ENCODE results near the gene THRSP. TPM values are rescaled to one million over a fixed set of nuclear protein-coding genes. Genes with fewer than 3 reads are reported as not detected.

THRSP gene
- total and polyA plus RNA-seq, 2 of the 4 experiments (the other 2 are of a cell fraction): not detected

DNA sequence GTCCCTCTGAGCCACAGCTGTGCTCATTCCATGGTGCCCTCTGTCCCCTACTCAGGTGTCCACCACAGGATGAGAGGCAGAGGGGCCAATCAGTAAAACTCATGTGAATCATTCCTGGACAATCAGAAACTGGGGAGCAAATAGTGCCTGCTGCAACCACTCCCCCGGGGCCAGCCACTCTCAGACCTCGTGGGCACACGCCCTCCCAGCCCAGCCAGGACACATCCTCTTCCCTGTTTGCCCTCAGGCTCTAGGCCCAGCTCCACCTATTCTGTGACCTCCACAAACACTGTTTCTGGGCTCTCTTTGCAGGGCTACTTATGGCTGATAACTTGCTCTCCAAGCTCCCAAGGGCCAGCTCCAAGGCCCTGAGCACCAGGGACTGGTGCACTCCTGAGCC lies 26.6 kb upstream of the THRSP start:
- ChIA-PET CTCF (no interaction called here), POLR2A (ENCODE audit: unreplicated experiment) (no interaction called here)
- Histone ChIP-seq H3K9me1 (ENCODE audit: insufficient read depth, low read length) (peaks cover 14% of the 10 kb centered on the region; the same call in 1 of the 2 replicates), H2AK5ac (ENCODE audit: low read depth, low read length) (0 out of 2 replicates have a peak overlapping the region, but pooled peaks have one; percentile 23), H2AFZ (replicated peaks; ENCODE audit: low read length, poor library complexity) (no peak overlapping the region), H3K56ac (ENCODE audit: extremely low read depth, insufficient read depth, low read length) (no peak overlapping the region), H3K27me3 (ENCODE audit: control insufficient read depth, insufficient read depth, low read length) (no peaks in the 10 kb centered on the region), H3K9me3 (ENCODE audit: control insufficient read depth, insufficient read depth, low read length) (no peaks in the 10 kb centered on the region), H3K4ac (ENCODE audit: low read depth, low read length) (no peak overlapping the region), H4K91ac (ENCODE audit: insufficient read depth, low read depth, low read length) (0 out of 2 replicates have a peak overlapping the region, but pooled peaks have one; percentile 4), H3K79me1 (ENCODE audit: low read depth in 1 of 2, low read length in 2 of 2) (peaks cover 0 to 10% of the 10 kb centered on the region in 2 experiments; a peak in 2 of 4 replicates), H4K5ac (ENCODE audit: low read depth, low read length) (no peak overlapping the region), H3K4me2 (ENCODE audit: low read depth, low read length) (no peak overlapping the region), H2BK5ac (ENCODE audit: low read depth, low read length, poor library complexity, severe bottlenecking) (no peak overlapping the region), H4K20me1 (ENCODE audit: insufficient read depth, low read length) (no peaks in the 10 kb centered on the region), H3K4me3 (ENCODE audit: insufficient read depth, low read depth, low read length) (no peak overlapping the region), H3K4me1 (ENCODE audit: control insufficient read depth, insufficient read depth, low read length) (peaks cover 5% of the 10 kb centered on the region), H2BK20ac (ENCODE audit: low read depth, low read length) (no peak overlapping the region), H2BK120ac (ENCODE audit: low read depth, low read length) (no peak overlapping the region), H4K8ac (ENCODE audit: low read depth in 2 of 2, low read length in 2 of 2) (no peak overlapping the region), H3K27ac (ENCODE audit: insufficient read depth, low read length) (no peak overlapping the region), H3K14ac (replicated peaks; ENCODE audit: low read depth, low read length) (no peak overlapping the region), H2AK9ac (replicated peaks; ENCODE audit: low read depth, low read length, poor library complexity) (peak overlapping the region; percentile 45), H3K9ac (ENCODE audit: low read depth, low read length) (no peak overlapping the region), H3K23ac (ENCODE audit: low read depth, low read length) (no peak overlapping the region), H3K18ac (ENCODE audit: low read depth, low read length) (no peak overlapping the region), H3K36me3 (ENCODE audit: control insufficient read depth, insufficient read depth, low read length) (no peaks in the 10 kb centered on the region), H2BK15ac (ENCODE audit: low read depth, low read length) (0 out of 3 replicates have a peak overlapping the region, but pooled peaks have one; percentile 61)
- WGBS, 2 experiments (ENCODE audit: extremely low coverage in 2 of 2, insufficient read length in 1 of 2): 80% methylated on average over 3 of the region's 3 CpGs; no CpG with 5 or more reads in 1 of the 2 experiments
- no peak for DNase-seq
- in situ Hi-C loops (cut with MboI; ENCODE audit: low sequenced_read_pairs) (no loop called here), dilution Hi-C loops (cut with HindIII; ENCODE audit: low sequenced_read_pairs, unreplicated experiment) (no loop called here), intact Hi-C loops (cut with micrococcal nuclease) (no loop called here)
- no peak for ATAC-seq (ENCODE audit: low read depth)
- no peak for TF ChIP-seq MAFK (IDR thresholded peaks at IDR 0.05; ENCODE audit: low read depth, low read length)
- TF ChIP-seq RAD21 (IDR thresholded peaks at IDR 0.05; ENCODE audit: low read length): no peak
- no peak for TF ChIP-seq CHD1 (IDR thresholded peaks at IDR 0.05; ENCODE audit: low read depth, low read length)
- TF ChIP-seq, protein P1, sequence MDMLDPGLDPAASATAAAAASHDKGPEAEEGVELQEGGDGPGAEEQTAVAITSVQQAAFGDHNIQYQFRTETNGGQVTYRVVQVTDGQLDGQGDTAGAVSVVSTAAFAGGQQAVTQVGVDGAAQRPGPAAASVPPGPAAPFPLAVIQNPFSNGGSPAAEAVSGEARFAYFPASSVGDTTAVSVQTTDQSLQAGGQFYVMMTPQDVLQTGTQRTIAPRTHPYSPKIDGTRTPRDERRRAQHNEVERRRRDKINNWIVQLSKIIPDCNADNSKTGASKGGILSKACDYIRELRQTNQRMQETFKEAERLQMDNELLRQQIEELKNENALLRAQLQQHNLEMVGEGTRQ (IDR thresholded peaks at IDR 0.05; ENCODE audit: low read depth, low read length): no peak
- no peak for TF ChIP-seq SMC3 (IDR thresholded peaks at IDR 0.05; ENCODE audit: low read depth, low read length)
- TF ChIP-seq CEBPB (IDR thresholded peaks at IDR 0.05; ENCODE audit: low read depth, low read length): no peak
- TF ChIP-seq RFX5 (IDR thresholded peaks at IDR 0.05; ENCODE audit: low read depth, low read length): no peak
- TF ChIP-seq NFE2L2 (IDR thresholded peaks at IDR 0.05; ENCODE audit: low read depth, low read length): no peak
- TF ChIP-seq POLR2A (IDR thresholded peaks at IDR 0.05; ENCODE audit: low read depth, low read length): no peak
- TF ChIP-seq, protein P2, sequence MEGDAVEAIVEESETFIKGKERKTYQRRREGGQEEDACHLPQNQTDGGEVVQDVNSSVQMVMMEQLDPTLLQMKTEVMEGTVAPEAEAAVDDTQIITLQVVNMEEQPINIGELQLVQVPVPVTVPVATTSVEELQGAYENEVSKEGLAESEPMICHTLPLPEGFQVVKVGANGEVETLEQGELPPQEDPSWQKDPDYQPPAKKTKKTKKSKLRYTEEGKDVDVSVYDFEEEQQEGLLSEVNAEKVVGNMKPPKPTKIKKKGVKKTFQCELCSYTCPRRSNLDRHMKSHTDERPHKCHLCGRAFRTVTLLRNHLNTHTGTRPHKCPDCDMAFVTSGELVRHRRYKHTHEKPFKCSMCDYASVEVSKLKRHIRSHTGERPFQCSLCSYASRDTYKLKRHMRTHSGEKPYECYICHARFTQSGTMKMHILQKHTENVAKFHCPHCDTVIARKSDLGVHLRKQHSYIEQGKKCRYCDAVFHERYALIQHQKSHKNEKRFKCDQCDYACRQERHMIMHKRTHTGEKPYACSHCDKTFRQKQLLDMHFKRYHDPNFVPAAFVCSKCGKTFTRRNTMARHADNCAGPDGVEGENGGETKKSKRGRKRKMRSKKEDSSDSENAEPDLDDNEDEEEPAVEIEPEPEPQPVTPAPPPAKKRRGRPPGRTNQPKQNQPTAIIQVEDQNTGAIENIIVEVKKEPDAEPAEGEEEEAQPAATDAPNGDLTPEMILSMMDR (conservative IDR thresholded peaks at IDR 0.05; ENCODE audit: low read depth, low read length): no peak
- TF ChIP-seq, protein P3, sequence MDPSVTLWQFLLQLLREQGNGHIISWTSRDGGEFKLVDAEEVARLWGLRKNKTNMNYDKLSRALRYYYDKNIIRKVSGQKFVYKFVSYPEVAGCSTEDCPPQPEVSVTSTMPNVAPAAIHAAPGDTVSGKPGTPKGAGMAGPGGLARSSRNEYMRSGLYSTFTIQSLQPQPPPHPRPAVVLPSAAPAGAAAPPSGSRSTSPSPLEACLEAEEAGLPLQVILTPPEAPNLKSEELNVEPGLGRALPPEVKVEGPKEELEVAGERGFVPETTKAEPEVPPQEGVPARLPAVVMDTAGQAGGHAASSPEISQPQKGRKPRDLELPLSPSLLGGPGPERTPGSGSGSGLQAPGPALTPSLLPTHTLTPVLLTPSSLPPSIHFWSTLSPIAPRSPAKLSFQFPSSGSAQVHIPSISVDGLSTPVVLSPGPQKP (IDR thresholded peaks at IDR 0.05; ENCODE audit: borderline replicate concordance, low read depth, low read length): no peak
- no peak for TF ChIP-seq MAZ (IDR thresholded peaks at IDR 0.05; ENCODE audit: borderline replicate concordance, low read depth, low read length)
- no peak for TF ChIP-seq RCOR1 (IDR thresholded peaks at IDR 0.05; ENCODE audit: insufficient replicate concordance, low read length)
- TF ChIP-seq BHLHE40 (IDR thresholded peaks at IDR 0.05; ENCODE audit: low read depth, low read length): no peak
- no peak for TF ChIP-seq MXI1 (IDR thresholded peaks at IDR 0.05; ENCODE audit: borderline replicate concordance, low read depth, low read length)
- TF ChIP-seq FOS (IDR thresholded peaks at IDR 0.05; ENCODE audit: low read depth, low read length): no peak
- no TSS peak for BruUV-seq (replicated peaks)

Measured in IMR-90 (cell line).